G401 (cell line): ENCODE results near the gene DNAJC17. TPM values are rescaled to one million over a fixed set of nuclear protein-coding genes. Genes with fewer than 3 reads are reported as not detected.

ENCODE experiments used
- DNase-seq: peaks from one replicate; pipeline ENCODE4 v3.0.0-alpha.2; 2015; ENCODE audit warnings: low spot score
- in situ Hi-C: cut with HindIII; loops from 2 replicates; pipeline ENCODE4 v1.10.0; 2016; ENCODE audit warnings: low sequenced_read_pairs, mixed read lengths
- total RNA-seq: library from RNA; depleted of rRNA; stranded (reverse); fragments of >200 nt; shearing (Covaris generic); gene quantifications from 2 replicates; pipeline ENCODE4 v1.2.3, GENCODE V29; 2014

The DNAJC17 gene
- total RNA-seq, 1 experiment from 2014 or later: 100 TPM

DNA sequence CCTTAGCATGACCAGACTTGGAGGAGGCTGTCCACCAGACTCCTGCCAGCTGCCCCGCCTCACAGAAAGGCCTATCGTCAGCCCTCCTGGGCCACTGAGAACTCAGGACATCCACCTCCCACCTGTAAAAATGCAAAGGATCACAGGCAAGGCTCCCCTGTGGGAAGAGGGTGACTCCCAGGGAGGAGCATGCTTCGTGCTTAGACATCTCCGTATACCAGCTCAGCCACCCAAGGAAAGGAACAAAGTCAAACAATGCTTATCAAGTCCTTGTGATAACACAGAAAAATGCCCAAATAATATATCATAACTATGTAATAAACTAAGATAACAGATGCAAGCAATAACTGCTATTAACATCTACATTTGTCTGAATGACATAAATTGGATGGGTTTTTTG lies 56.4 kb downstream of the DNAJC17 start:
- in situ Hi-C loops: no loop called here
- DNase-seq: no peak

DNA sequence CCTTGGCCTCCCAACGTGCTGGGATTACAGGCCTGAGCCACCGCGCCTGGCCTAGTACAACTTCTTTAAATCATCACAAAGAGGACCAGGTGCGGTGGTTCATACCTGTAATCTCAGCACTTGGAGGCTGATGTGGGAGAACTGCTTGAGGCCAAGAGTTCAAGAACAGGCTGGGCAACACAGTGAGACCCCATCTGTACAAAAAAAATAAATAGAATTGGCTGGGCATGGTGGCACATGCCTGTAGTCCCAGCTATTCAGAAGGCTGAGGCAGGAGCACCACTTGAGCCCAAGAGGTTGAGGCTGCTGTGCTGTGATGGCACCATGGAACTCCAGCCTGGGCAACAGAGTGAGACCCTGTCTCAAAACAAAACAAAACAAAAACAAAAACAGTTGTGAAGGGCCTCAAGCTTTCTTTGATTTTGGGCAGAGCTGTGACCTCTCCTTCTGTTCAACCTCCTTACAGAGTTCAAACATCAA lies 58.1 kb downstream of the DNAJC17 start:
- DNase-seq: no peak
- in situ Hi-C loops: no loop called here

DNA sequence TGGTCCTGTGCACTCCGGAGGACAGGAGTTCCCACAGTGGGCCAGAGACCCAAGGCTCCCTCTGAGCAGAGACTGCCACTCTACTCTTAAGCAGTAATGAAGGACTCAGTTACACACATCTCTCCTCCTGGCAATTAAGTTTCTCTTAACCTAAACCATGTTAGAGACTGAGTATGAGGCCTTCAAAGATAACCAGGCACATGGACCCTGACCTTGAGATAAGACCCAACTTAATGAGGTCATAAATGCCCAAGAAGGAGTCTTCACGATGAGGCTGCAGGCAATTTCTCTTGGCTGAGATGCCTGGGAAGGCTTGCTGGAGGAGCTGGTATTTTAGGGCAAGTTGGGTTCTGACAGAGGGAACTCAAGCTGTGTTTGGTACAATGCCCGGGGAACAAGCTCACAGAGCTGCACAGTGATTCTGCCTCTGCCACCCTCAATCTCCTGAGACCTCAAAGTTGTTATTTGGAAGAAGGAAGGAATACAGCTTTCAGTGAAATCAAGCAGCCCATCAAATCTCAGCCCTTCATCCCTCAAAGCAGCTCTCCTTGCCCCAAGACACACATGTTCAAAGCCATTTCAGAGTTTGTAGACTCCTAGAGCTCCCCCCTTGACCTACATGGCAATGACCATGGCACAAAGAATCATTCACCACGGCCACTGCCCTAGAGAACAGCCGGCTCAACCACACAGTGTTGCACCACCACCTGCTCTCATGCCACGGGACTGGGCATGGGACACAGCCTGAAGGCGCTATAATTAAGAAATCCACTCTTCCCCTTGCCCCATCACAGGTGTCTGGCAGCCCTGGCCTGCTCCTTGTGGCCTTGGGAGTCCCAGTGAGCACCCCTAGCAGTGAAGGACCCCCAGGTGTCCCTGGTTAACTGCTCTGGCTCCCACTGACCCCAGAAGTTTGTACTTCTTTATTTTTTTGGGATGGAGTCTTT lies 59.3 kb downstream of the DNAJC17 start:
- in situ Hi-C loops: no loop called here
- DNase-seq: peak; percentile 88

DNA sequence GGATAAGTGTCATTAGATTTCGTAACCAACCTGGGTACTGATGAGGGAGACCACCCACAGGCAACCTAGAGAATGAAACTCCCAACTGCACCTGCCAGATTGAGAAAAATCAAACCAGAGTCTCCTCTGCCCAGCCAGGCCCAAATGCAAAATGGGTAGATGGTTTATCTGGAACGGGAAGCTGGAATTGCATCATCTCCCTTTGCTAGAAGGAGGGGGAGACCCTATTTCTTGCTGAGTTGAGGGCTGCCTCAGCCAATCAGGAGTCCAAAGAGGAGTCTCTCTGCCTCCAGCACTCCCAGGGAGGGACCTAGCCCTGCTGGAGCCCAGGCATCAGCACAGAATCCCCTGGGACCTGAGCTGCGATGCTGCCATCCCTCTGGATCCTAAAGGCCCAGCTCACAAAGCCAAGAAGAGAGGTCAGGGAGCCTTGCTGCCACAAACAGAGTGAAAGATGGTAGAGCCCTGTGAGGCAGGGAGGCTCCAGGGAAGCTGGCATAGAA lies 60.3 kb downstream of the DNAJC17 start:
- in situ Hi-C loops: no loop called here
- DNase-seq: no peak

DNA sequence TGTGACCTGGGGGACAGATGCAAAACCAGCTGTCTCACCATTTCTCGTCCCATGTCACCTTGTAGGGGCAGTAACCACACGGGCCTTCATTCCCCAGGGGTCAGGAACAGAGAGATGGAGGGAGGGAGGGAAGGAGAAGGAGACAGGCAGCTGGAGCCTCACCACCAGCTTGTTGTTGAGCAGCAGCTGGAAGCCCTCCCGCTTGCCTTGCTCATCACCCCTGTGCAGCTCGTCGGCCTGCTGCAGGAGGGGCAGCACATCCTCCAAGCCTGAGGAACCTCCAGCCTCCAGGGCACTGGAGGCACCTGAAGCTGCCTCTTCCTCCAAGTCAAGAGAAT lies 62.5 kb downstream of the DNAJC17 start:
- DNase-seq: no peak
- in situ Hi-C loops: no loop called here

DNA sequence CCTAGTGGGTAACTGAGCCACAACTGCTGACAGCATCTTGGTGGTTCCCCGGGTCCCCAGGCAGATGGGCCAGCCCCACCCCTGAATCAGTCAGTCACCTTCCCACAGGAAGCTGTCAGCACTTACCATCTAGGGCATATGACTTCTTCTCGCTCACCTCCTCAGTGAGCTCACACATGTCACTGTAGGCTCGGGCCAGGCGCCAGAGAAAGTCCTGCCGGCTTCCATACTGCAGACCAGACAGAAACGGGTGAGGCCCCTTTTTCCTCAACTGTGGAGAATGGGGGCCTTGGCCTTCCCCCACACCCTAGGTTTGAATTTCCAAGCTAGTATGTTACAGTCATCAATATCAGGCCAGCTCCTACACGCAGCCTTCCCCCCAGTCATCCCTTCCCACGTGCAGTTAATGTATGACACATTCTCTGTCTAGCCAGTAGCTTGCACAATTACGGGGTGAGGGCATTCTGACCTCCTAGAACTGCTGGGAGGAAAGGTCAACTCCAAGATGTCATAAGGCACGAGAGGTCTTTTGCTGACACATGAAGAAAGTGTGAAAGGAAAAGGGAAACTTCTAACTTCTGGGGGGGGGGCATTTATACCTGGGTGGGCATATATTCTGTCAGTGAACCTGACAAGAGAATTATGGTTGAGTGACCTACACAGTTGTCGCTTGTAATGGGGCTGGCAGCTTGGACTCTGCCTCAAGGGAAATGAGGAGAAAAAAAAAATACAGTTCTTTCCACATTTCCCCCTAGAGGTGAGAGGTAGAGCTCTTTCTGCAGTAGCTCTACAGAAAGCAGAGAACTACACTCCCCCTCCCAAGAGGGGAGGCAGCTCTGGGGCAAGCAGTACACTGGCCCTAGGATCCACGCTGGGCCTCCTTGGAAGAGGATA lies 63.1 kb downstream of the DNAJC17 start:
- in situ Hi-C loops: no loop called here

DNA sequence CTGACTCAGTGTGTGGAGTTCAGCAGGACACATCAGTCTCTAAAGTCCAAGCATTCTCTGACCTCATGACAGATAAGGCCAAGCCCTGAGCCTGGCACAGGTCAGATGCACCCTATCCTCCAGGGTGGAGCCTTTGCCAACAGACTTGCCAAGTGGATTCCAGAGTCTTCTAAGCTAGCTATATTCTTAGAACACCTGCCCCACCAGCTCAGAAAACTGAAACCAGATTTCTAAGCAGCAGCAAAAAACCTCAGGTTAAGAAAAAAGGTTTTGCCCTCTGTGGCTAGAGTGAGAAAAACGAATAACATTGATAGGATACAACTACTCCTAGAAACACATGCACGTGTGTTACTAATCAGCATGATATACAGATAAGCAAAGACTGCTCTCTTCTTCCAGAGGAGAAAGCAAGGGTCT lies 63.8 kb downstream of the DNAJC17 start:
- in situ Hi-C loops: no loop called here

More for the DNA sequence above, 63.1 kb downstream of the DNAJC17 start:
- DNase-seq: no peak

DNA sequence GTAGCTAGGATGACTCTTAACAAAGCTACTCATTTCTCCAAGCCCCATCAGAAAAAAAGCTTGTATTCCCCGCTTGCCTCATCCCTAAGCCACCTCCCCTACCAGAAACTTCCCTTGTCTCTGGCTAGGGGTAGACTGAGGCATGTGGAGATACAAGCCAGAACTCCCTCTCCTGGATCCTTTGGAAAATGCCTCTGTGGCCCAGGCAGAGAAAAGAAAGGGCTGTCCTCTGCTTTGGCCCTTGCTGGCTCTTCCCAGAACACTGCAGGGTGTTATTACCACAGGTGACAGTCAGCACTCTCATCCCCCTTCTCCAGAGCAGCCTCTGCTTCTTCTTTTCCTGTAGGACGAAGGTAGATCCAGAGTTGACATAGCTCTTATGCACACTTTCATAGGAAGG lies 67.4 kb downstream of the DNAJC17 start:
- no peak for DNase-seq
- in situ Hi-C loops: no loop called here

More for the DNA sequence above, 63.8 kb downstream of the DNAJC17 start:
- DNase-seq: no peak

DNA sequence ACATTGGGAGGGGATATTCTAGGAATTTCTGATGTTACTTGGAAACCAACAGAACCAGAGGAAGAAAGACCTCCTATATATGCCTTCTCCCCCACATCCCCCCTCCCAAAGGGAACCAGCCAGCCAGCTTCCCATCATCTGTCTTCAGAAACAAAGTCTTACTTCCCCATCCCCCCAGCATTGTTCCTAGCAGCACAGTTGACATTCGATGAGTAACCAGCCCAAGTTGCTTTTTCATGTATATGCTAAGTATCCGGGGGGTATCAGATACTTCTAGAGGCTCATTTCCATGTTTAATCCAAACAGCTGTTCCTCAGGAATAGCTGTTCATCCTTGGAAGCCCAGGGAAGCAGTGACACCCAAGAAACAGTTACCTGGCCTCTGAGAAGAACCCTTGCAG lies 68.2 kb downstream of the DNAJC17 start:
- DNase-seq: no peak
- in situ Hi-C loops: no loop called here

DNA sequence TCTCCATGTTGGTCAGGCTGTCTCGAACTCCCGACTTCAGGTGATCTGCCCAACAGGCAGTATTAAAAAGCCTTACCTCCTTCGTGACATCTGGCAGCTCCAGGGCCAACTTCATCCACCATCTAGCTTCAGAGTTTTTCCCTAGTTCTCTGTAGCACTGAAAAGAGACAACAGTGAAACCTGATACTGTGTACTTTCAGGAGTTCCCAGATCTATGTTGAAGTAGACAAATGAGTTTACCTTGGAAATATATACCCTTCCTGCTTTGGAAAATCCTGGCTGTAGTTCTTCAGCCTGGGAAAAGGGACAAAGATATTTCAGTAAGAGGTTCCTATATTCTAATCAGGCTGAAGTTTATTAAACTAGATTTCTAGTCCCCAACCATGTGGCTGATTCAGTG lies 70.2 kb downstream of the DNAJC17 start:
- in situ Hi-C loops: no loop called here
- no peak for DNase-seq

DNA sequence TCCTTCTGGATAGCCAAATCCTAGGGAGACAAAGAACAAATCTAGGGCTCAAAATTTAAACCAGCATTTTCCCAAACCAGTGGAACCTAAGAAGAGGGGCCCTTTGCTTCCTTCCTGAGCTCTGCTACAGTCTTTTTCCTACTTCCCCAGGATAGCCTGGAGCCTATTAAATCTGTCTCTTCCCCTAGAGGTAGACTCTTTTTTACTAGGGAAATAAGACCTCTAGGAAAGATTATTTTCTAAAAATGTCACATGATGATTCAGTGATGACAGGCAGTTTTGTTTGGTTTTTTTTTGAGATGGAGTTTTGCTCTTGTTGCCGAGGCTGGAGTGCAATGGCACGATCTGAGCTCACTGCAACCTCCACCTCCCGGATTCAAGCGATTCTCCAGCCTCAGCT lies 70.7 kb downstream of the DNAJC17 start:
- in situ Hi-C loops: no loop called here
- no peak for DNase-seq

DNA sequence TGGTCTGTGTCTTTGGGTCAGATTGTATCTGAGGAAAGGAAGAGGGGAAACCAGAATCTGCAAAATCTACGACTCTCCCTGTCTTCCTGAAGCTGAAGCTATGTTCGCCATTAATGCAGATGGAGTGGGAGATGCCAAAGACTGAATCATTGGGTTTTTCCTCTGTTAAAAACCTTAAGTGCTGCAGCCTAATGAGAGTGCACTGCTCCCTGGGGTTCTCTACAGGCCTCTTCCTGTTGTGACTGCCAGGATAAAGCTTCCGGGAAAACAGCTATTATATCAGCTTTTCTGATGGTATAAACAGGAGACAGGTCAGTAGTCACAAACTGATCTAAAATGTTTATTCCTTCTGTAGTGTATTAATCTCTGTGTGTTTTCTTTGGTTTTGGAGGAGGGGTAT lies 76.2 kb downstream of the DNAJC17 start:
- DNase-seq: no peak
- in situ Hi-C loops: no loop called here

DNA sequence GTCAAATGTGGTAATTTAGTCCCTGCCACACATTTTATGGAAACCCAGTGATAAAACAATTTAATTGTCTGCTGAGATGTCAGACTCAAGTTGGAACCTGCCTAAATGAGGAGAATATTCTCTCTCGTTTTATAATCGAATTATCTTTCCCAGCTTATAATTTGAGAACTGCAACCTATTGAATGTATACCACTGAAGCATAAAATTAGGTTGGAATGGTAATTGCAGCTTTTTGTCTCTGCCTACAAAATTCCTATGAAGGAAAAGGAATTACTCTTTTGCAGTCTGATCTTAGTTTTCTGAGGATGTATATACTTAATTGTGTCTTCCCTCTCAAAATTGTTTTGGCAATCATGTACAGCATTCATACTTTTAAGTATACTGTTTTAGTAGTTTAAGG lies 83.4 kb downstream of the DNAJC17 start:
- in situ Hi-C loops: no loop called here
- DNase-seq: no peak

DNA sequence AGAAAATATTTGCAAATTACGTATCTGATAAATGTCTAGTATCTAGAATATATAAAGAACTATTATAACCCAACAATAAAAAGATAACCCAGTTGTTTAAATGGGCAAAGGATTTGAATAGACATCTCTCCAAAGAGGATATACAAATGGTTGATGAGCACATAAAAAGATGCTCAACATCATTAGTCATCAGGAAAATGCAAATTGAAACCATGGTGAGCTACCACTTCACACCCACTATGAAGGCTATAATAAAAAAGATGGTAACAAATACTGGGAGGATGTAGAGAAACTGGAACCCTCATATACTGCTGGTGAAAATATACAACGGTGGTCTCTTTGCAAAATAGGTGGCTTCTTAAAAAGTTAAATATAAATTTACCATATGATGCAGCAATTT lies 84.3 kb downstream of the DNAJC17 start:
- no peak for DNase-seq
- in situ Hi-C loops: no loop called here

DNA sequence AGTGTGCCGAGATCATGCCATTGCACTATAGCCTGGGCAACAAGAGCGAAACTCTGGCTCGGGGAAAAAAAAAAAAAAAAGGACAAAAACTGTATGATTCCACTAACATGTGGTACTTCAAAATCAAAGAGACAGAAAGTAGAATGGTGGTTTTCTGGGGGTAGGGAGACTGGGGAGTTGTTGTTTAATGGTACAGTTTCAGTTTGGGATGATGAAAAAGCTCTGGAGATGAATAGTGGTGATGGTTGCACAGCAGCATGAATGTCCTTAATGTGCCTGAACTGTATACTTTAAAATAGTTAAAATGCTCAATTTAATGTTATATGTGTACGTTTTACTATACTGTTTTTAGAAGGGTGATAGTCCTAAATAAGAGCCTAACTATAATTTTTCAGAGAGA lies 84.9 kb downstream of the DNAJC17 start:
- no peak for DNase-seq
- in situ Hi-C loops: no loop called here

DNA sequence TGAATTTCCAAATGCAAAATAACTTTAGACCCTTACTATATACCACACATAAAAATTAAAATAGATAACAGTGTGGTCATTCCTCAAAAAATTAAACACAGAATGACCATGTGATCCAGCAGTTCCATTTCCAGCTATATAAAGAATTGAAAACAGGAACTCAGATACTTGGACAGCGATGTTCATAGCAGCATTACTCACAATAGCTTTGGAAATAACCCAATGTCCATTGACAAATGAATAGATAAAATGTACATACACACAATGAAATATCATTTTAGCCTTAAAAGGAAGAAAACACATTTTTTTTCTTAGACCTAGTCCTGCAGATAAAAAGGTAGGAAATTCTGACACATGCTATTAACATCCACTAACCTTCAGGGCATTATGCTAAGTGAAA lies 85.6 kb downstream of the DNAJC17 start:
- in situ Hi-C loops: no loop called here
- no peak for DNase-seq

DNA sequence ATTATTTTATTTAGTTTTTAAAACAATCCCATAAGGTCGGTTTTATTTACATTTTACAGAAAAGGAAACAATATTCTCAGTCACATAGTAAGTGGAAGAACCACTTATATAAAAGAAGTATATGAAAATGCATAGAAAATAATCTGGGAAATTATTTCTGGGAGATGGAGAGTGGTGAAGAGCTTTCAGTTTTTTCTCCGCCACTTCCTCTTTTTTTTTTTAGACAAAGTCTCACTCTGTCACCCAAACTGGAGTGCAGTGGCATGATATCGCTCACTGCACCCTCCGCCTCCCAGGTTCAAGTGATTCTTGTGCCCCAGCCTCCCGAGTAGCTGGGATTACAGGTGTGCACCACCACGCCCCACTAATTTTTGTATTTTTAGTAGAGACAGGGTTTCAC lies 91.1 kb downstream of the DNAJC17 start:
- no peak for DNase-seq
- in situ Hi-C loops: no loop called here
